Upper lobe of left lung (tissue), 4 donors: Measurements from ENCODE around the gene PTPN12.

ENCODE experiments used
- EP300 ChIP-seq, 4 donors: sonication (generic); formaldehyde crosslinking; IDR thresholded peaks; one replicate each; pipeline ENCODE4 v1.5.1; 2017; ENCODE audit warnings: antibody characterized with exemption in 4 of 4, control low read depth in 2 of 4
- POLR2A ChIP-seq, 4 donors: fragments of 450-650 bp; IDR thresholded peaks; one replicate each; pipeline ENCODE4 v1.5.1; 2016 to 2017; ENCODE audit warnings: antibody characterized with exemption in 4 of 4, mild to moderate bottlenecking in 2 of 4

- TF ChIP-seq POLR2A (IDR thresholded peaks at IDR 0.05): no peak
- no peak for TF ChIP-seq EP300 (IDR thresholded peaks at IDR 0.05)
Measured at GRCh38 chr7:77580762-77581350, 43.8 kb downstream of the PTPN12 start.
